Ascending aorta (tissue), 2 donors: ENCODE results near the gene GRPEL2. TPM values are rescaled to one million over a fixed set of nuclear protein-coding genes. Genes with fewer than 3 reads are reported as not detected.

Experiments
- DNase-seq, 2 donors: peaks; one replicate each; pipeline ENCODE4 v3.0.0-alpha.2; 2019; ENCODE audit warnings: low spot score in 2 of 2
- H3K27ac ChIP-seq, 2 donors: fragments of 200-600 bp; sonication (generic); one replicate each; pipeline ENCODE4 v1.5.1; 2016 to 2017; ENCODE audit warnings: mild to moderate bottlenecking in 1 of 2
- H3K27me3 ChIP-seq: fragments of 200-600 bp; sonication (generic); one replicate; pipeline ENCODE4 v1.5.1; 2017
- H3K36me3 ChIP-seq, 2 donors: fragments of 200-600 bp; sonication (generic); one replicate each; pipeline ENCODE4 v1.5.1; 2016
- H3K4me1 ChIP-seq, 2 donors: fragments of 200-600 bp; sonication (generic); one replicate each; pipeline ENCODE4 v1.5.1; 2016 to 2017; ENCODE audit warnings: mild to moderate bottlenecking in 1 of 2
- H3K4me3 ChIP-seq, 2 donors: fragments of 200-600 bp; sonication (generic); one replicate each; pipeline ENCODE4 v1.5.1; 2016 to 2017; ENCODE audit warnings: mild to moderate bottlenecking in 1 of 2
- H3K9me3 ChIP-seq, 2 donors: fragments of 200-600 bp; sonication (generic); one replicate each; pipeline ENCODE4 v1.5.1; 2016
- CTCF ChIP-seq, 3 experiments: fragments of 200-600 bp in 2 of 3; fragments of 450-650 bp in 1 of 3; sonication (generic) in 2 of 3; IDR thresholded peaks; one replicate each; pipeline ENCODE4 v1.5.1; 2016 to 2019; ENCODE audit warnings: antibody characterized with exemption in 3 of 3, mild to moderate bottlenecking in 1 of 3, moderate library complexity in 1 of 3
- intact Hi-C: fragments of 100-400 bp; cut with DNase I; formaldehyde crosslinking; loops from one replicate; pipeline ENCODE4 v1.15.1; 2023
- total RNA-seq: library from RNA; depleted of rRNA; stranded (reverse); fragments of >200 nt; gene quantifications from one replicate; pipeline ENCODE4 v1.1.0, GENCODE V29; 2016

GRPEL2 gene
- total RNA-seq, 1 donor from 2014 or later: 7.8 TPM

DNA sequence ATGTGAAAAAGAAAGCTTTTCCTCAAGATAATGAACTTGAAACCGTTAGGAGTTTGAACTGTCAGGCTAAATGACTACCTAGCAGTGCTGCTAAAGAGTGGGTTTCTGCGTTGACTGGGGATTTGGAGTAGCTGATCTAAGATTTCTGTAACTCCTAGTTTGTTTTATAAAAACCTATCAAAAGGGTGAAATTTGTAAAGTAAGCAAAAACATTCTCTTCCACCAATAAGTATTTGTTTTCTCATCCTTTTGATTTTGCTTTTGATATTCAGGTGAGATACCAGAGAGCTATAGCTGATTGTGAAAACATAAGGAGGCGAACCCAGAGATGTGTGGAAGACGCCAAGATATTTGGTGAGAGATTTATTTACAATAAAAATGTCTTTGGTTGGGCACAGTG lies 4.1 kb downstream of the GRPEL2 start:
- Histone ChIP-seq H3K27ac (no peak overlapping the region), H3K27me3 (no peaks in the 10 kb centered on the region), H3K9me3 (no peaks in the 10 kb centered on the region), H3K4me3 (no peak overlapping the region), H3K36me3 (peaks cover 28 to 63% of the 10 kb centered on the region in 2 donors), H3K4me1 (peaks cover 0 to 8% of the 10 kb centered on the region in 2 donors)
- TF ChIP-seq CTCF (IDR thresholded peaks at IDR 0.05): no peak
- intact Hi-C loops: loop anchor here (10.0 kb wide), 1 partner anchor 205 kb away; the partner anchor contains the start of gene ABLIM3
- DNase-seq: no peak

DNA sequence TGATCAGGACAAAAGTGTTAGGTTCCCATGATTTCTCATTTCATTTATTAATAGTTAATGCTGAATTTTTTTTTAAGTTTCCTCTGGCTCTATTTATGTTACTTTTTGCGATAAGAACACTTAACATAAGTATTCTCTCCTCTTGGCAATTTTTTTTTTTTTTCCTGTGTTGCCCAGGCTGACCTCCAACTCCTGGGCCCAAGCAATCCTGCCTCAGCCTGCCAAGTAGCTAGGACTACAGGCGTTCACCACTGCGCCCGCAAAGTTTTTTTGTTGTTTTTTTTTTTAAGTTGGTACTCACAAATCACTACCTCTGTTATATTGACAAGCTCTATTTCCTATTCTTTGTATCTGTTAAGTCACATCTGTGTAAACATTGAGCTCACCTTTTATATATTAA lies 6.9 kb downstream of the GRPEL2 start:
- peaks cover 28 to 74% of the 10 kb centered on the region in 2 donors for H3K36me3 ChIP-seq

GRCh38 chr5:149353911-149354310 lies 8.6 kb downstream of the GRPEL2 start:
- no peak for TF ChIP-seq CTCF (IDR thresholded peaks at IDR 0.05)
- H3K9me3 ChIP-seq: no peaks in the 10 kb centered on the region
- DNase-seq: no peak
- no peaks in the 10 kb centered on the region for H3K27me3 ChIP-seq
- intact Hi-C loops: no loop called here
- no peak overlapping the region for H3K27ac ChIP-seq
- H3K4me1 ChIP-seq: peaks cover 0 to 9% of the 10 kb centered on the region in 2 donors
- no peak overlapping the region for H3K4me3 ChIP-seq
- peaks cover 27 to 64% of the 10 kb centered on the region in 2 donors for H3K36me3 ChIP-seq

More for the DNA sequence above, 6.9 kb downstream of the GRPEL2 start:
- TF ChIP-seq CTCF (IDR thresholded peaks at IDR 0.05): no peak
- Histone ChIP-seq H3K4me1 (no peaks in the 10 kb centered on the region), H3K27ac (no peak overlapping the region), H3K27me3 (no peaks in the 10 kb centered on the region), H3K4me3 (no peak overlapping the region), H3K9me3 (no peaks in the 10 kb centered on the region)
- intact Hi-C loops: no loop called here
- DNase-seq: no peak

DNA sequence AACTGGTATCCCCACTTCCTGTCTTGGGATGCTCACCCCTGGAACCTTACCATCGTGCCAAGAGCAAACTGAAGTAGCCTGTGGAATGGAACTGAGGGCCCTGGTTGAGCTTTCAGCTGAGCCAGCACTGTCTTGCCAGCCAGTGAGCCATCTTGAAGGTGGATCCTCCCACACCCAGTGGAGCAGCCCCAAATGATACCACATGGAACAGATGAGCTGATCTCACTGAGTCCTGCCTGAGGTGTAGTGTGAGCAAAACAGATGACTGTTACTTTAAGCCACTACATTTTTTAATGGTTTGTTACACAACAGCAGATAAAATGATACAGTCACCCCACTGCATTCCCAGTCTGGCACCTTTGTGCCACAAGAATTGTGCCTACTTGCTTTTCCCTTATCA lies 10.4 kb downstream of the GRPEL2 start:
- peaks cover 11 to 46% of the 10 kb centered on the region in 2 donors for H3K36me3 ChIP-seq
- no peak for DNase-seq
- H3K27me3 ChIP-seq: no peaks in the 10 kb centered on the region
- no peaks in the 10 kb centered on the region for H3K9me3 ChIP-seq
- intact Hi-C loops: no loop called here
- no peak overlapping the region for H3K27ac ChIP-seq
- H3K4me3 ChIP-seq: no peak overlapping the region
- no peak for TF ChIP-seq CTCF (IDR thresholded peaks at IDR 0.05)
- peaks cover 0 to 9% of the 10 kb centered on the region in 2 donors for H3K4me1 ChIP-seq

DNA sequence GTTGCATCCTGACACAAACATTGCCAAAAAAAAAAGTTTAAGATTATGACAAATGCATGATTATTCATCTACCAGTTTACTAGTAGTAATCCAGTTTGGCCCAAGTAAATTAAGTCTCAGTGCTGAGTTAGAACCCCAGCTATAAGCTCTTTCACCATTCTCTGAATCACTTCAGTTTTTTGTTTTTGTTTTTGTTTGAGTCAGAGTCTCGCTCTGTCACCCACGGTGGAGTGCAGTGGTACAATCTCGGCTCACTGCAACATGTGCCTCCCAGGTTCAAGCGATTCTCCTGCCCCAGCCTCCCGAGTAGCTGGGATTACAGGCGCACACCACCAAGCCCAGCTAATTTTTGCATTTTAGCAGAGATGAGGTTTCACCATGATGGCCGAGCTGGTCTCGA lies 11.1 kb downstream of the GRPEL2 start:
- intact Hi-C loops: no loop called here
- H3K4me3 ChIP-seq: no peak overlapping the region

More for the DNA sequence above, 11.1 kb downstream of the GRPEL2 start:
- H3K9me3 ChIP-seq: no peaks in the 10 kb centered on the region
- H3K27me3 ChIP-seq: no peaks in the 10 kb centered on the region
- H3K4me1 ChIP-seq: peaks cover 0 to 9% of the 10 kb centered on the region in 2 donors
- H3K27ac ChIP-seq: no peak overlapping the region
- TF ChIP-seq CTCF (IDR thresholded peaks at IDR 0.05): no peak
- H3K36me3 ChIP-seq: peaks cover 6 to 39% of the 10 kb centered on the region in 2 donors
- no peak for DNase-seq
